HUDEP-2 (cell line): ENCODE results near the gene RNF123.

Experiments used
- DNase-seq, 76 experiments: peaks; one replicate each; lab custom pipeline; 2025; ENCODE audit not compliant: unreplicated experiment in 76 of 76; lab: John Stamatoyannopoulos, UW

RNF123 gene

GRCh38 chr3:49657208-49657915 is 32.0 kb upstream of the RNF123 start:
- no peak for DNase-seq

GRCh38 chr3:49658711-49659110 is 30.6 kb upstream of the RNF123 start:
- no peak for DNase-seq

DNA sequence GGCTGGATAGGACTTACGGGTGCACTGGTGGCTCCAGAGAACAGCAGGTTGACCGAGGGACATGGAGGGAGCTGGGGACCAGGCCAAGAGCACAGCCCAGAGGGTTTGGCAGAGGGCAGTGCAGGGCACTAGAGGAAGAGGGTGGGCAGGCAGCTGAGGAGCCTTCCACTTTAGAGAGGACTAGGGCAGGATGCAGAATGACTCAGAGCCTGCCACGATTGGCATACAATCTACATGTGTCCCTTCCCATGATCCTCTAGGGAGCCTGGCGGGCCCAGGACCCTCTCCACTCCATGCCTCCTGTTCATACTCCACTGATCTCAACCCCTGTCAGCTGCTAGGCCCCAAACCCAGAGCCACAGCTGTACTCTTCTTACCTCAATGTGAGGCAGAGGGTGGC is 29.6 kb upstream of the RNF123 start:
- no peak for DNase-seq

GRCh38 chr3:49661281-49661680 is 28.1 kb upstream of the RNF123 start:
- no peak for DNase-seq

- no peak for DNase-seq
Measured at GRCh38 chr3:49662021-49662420, 27.3 kb upstream of the RNF123 start.

- DNase-seq, result no peak
Measured at GRCh38 chr3:49662720-49663413, 26.5 kb upstream of the RNF123 start.

DNA sequence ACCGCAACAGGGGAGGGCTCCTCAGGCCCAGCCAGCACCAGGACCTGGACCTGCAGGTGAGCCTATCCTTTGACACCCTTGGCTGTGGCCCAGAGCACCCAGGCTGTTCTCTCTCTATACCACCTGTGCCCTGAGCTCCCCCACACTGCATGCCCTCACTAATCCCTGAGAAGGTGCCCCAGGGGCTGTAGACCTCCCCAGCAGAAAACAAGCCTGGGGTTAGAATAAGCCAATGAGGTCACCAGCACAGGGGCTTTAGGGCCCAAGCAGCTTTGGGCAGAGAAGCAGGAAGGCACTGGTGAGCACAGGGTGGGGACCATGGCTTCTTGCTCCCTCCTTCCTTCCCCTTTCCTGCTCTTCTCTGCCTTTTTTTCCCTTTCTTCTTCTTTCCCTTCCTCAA is 25.5 kb upstream of the RNF123 start:
- DNase-seq, result no peak

GRCh38 chr3:49664300-49664699 is 25.1 kb upstream of the RNF123 start:
- DNase-seq, result no peak

GRCh38 chr3:49665822-49666519 is 23.4 kb upstream of the RNF123 start:
- no peak for DNase-seq

- no peak for DNase-seq
Measured at GRCh38 chr3:49666592-49666991, 22.8 kb upstream of the RNF123 start.

DNA sequence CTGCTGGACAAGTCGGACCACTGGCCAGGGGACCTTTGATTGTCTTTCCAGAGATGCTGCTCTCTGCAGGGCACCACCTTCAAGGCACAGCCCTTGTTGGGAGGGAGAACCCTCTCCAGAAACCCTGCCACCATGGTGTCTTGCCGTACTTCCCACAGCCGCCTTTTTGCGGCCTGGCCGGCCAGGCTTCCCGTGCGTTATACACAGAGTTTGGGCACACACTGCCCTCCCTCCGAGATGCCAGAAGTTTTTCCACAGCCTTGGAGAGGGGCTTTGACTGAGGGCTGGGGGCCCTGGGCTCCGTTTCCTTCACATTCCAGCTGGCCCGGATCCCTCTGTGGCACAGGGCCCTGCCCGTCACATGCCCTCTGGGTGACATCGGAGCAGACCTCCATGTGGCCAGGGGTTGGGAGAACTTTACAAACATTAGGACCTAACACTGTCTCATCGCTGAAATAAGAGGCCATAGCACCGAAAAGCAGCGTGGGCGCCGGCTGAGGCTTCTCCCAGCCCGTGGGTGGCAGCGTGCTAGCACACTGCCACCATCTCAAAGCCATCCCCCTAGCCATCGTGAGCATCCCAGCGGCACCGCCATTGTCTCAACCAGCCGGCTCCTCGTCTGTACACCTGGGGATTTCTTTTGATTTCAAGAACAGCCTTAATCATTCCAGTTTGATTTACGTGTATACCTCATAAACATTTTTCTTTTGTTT is 21.5 kb upstream of the RNF123 start:
- DNase-seq, result no peak

DNA sequence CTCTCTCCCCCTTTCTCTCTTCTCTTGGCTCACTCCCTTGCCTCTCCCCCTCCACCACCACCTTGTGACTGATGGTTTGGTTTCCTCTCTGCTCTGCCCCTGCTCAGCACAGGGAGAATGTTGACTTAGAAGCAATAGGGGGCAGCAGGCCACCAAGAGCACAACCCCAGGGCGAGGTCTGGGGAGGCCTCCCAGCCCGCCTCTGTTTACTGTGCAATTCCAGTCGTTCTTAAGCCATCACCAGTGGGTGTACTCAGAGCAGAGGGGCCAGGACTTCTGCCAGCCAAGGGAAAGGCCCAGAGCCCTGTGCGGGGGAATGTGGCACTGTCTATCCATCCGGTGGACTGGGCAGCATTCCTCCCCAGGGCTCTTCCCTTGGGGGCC is 21.0 kb upstream of the RNF123 start:
- DNase-seq, result peak in 2 of 76 experiments; percentile 6 to 7

DNA sequence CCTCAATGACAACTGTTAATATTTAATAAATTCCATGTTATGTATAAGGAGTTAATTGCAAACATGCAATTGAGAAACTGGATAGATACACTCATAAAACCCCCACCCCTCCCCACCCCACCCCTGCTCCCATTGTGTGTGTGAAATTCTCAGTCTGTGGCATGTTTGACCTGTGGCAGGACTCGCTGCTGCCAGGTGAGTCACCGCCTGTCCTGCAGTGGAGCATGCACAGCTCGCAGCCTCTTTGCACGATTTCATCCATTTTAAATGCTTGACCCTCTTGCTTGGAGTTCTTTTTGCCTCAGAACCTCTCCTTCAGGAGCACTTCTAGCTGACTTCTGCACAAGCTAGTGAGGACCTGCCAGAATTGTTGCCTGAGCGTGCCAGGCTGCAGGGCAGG is 20.5 kb upstream of the RNF123 start:
- DNase-seq, result no peak

DNA sequence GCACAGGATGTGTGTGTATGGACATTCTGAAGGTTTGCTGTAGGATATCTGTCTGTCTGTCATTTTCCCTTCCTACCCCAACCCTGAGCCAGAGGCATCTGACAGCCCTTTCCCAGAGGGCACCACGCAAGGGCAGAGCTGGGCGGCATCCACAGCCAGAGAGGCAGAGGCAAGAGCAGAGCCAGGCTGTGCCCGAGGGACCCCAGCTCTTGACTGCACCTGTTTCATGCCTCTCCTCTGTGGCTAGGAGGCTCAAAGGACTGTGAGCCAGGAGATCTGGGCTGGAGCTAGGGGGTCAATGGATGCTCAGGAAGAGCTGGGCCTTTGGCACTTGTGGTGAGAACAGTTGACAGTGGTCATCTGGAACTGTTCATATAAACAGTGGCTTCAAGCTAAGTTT is 20.0 kb upstream of the RNF123 start:
- no peak for DNase-seq

DNA sequence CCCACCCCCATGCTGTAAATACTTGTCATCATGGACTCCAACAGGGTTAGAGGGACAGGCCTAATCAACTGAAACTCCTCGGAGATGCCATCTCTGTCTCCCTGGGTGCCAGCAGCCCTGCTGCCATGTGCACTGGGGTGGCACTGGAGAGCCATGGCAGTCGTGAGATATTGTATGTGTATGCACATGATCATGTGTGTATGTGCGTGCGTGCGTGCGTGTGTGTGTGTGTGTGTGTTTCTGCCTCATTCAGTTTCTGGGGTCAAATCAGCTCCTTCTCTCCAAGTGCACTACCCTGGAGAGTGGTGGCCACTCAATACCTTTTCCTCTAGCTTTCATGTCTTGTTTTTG is 18.4 kb upstream of the RNF123 start:
- no peak for DNase-seq

- no peak for DNase-seq
Measured at GRCh38 chr3:49671291-49672288, 17.8 kb upstream of the RNF123 start.

GRCh38 chr3:49673121-49673714 is 16.1 kb upstream of the RNF123 start:
- DNase-seq, result no peak

GRCh38 chr3:49673715-49674496 is 15.5 kb upstream of the RNF123 start, which contains the start of gene APEH:
TSS of gene APEH (plus strand) at chr3:49674351. CDS start at chr3:49674402, 51 bp downstream.
- DNase-seq, result no peak

DNA sequence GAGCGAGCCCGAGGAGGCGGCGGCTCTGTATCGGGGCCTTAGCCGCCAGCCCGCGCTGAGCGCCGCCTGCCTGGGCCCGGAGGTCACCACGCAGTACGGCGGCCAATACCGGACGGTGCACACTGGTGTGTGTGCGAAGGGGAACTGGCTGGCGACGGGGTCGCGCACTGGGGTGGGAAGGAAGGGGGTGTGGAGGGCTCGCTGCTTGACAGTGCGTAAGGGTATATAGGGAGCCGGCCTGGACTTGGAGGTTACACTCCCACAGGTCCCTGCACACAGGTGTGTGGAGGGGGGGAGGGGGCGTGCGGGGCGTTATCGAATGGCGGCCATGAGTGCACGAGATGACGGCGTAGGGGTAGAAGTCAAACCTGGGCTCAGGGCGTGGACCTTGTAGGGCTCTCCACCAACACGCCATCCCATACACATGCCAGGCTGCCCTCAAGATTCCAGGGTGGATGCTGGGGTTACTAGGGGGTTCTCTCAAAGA is 14.8 kb upstream of the RNF123 start:
- no peak for DNase-seq
